ENCODE measurements around the gene SLC44A1. TPM values are rescaled to one million over a fixed set of nuclear protein-coding genes. Genes with fewer than 3 reads are reported as not detected.

SLC44A1 gene
- total RNA-seq, 2 experiments from 2014 or later = 26.6 to 71.6 TPM

- Histone ChIP-seq H3K36me3 (ENCODE audit: insufficient read depth, low read length) (no peaks in the 10 kb centered on the region), H4K20me1 (ENCODE audit: insufficient read depth, low read length) (0 out of 2 replicates have a peak, but pooled peaks cover 11% of the 10 kb centered on the region), H3K4me1 (ENCODE audit: insufficient read depth, low read length, poor library complexity, severe bottlenecking) (peaks cover 44% of the 10 kb centered on the region), H3K79me2 (ENCODE audit: insufficient read depth, low read depth, low read length) (peaks cover 48% of the 10 kb centered on the region), H3K9me3 (ENCODE audit: low read length) (no peaks in the 10 kb centered on the region), H3K4me3 (ENCODE audit: low read depth, low read length, poor library complexity, severe bottlenecking) (peak overlapping the region; percentile 93), H3K9me2 (ENCODE audit: insufficient read depth, low read length) (no peaks in the 10 kb centered on the region), H2AFZ (ENCODE audit: low read length) (peak overlapping the region; percentile 46; the same call in 1 of the 2 replicates), H3K4me2 (ENCODE audit: low read length) (peak overlapping the region; percentile 81), H3K27ac (ENCODE audit: low read depth, low read length, poor library complexity, severe bottlenecking) (peak overlapping the region; percentile 62)
- intact Hi-C loops (cut with micrococcal nuclease; ENCODE audit: unreplicated experiment) = loop anchor here (2.0 to 10.0 kb wide), 4 partner anchors 110 to 470 kb away; no protein-coding TSS in a partner anchor
- TF ChIP-seq, protein P1, sequence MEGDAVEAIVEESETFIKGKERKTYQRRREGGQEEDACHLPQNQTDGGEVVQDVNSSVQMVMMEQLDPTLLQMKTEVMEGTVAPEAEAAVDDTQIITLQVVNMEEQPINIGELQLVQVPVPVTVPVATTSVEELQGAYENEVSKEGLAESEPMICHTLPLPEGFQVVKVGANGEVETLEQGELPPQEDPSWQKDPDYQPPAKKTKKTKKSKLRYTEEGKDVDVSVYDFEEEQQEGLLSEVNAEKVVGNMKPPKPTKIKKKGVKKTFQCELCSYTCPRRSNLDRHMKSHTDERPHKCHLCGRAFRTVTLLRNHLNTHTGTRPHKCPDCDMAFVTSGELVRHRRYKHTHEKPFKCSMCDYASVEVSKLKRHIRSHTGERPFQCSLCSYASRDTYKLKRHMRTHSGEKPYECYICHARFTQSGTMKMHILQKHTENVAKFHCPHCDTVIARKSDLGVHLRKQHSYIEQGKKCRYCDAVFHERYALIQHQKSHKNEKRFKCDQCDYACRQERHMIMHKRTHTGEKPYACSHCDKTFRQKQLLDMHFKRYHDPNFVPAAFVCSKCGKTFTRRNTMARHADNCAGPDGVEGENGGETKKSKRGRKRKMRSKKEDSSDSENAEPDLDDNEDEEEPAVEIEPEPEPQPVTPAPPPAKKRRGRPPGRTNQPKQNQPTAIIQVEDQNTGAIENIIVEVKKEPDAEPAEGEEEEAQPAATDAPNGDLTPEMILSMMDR (conservative IDR thresholded peaks at IDR 0.05; ENCODE audit: low read length) = no peak
- no TSS peak for BruUV-seq (replicated peaks)
- ChIA-PET POLR2A (interaction anchor here (0.6 to 3.9 kb wide), 5 partner anchors 12 to 70 kb away, joined by 3 to 32 read pairs (median 4); no protein-coding TSS in a partner anchor), CTCF (ENCODE audit: unreplicated experiment) (interaction anchor here (1.0 to 1.2 kb wide), 2 partner anchors 13 to 113 kb away, joined by 3 to 4 read pairs; no protein-coding TSS in a partner anchor)
- DNase-seq (ENCODE audit: low spot score) = no peak
Measured at GRCh38 chr9:105244734-105245028, 230 bp downstream of the SLC44A1 start.

DNA sequence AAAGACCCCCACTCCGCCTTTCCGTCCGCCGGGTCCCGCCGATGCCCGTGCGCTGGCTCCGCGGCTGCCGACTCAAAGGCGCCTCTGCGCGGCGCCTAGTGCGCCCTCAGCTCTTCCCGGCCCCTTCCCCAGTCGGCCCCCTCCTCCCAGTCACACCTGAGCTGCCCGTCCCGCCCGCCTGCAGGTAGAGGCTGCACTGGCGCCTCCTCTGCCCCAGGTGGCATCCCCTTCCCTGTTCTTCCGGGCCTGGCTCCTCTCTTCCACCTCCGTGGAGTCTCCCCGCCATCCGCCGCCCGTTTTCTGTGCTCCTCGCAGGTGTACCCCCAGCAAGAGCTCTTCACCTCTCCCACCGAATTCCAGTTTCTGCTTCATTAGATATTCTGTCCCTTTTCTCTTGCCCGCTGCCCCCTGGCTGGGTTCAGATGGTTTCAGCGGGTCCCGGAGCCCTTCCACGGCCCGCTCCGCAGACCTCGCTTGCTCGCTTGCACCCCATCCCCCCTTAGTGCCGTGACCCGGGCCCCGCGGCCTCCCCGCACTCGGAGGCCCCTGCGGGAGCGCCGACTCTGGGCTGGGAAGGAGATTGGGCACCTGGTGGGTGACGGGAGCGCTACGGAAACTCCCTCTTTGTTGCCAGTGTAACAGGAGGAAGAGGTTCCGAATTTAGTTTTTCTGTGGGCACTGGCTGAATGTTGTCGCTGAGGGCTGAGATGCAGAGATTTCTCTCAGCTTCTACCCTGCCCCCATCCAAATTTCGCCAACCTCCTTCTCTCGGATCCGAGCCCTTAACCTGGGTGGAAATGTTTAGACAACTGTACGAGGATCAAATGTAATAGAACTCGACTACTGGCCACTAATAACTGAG lies 809 bp downstream of the SLC44A1 start:
- peak overlapping the region; percentile 93 for H3K4me3 ChIP-seq (ENCODE audit: low read depth, low read length, poor library complexity, severe bottlenecking)
- intact Hi-C loops (cut with micrococcal nuclease; ENCODE audit: unreplicated experiment) = loop anchor here (2.0 to 10.0 kb wide), 4 partner anchors 110 to 470 kb away; no protein-coding TSS in a partner anchor

More for the DNA sequence above, 809 bp downstream of the SLC44A1 start:
- H3K9me2 ChIP-seq (ENCODE audit: insufficient read depth, low read length) = no peaks in the 10 kb centered on the region
- ChIA-PET CTCF (ENCODE audit: unreplicated experiment) (interaction anchor here (1.0 to 1.2 kb wide), 2 partner anchors 12 to 113 kb away, joined by 3 to 4 read pairs; no protein-coding TSS in a partner anchor), POLR2A (interaction anchor here (0.6 to 3.9 kb wide), 8 partner anchors 11 to 1151 kb away, joined by 3 to 32 read pairs (median 4); partner anchors contain the start of gene SMC2)
- H3K4me2 ChIP-seq (ENCODE audit: low read length) = peak overlapping the region; percentile 81
- H3K9me3 ChIP-seq (ENCODE audit: low read length) = no peaks in the 10 kb centered on the region
- BruUV-seq (replicated peaks) = no TSS peak
- no peak for TF ChIP-seq EZH2phosphoT487 (IDR thresholded peaks at IDR 0.05; ENCODE audit: borderline replicate concordance, low read depth, low read length)
- TF ChIP-seq, protein P1 (conservative IDR thresholded peaks at IDR 0.05; ENCODE audit: low read length) = peak; percentile 60
- peak overlapping the region; percentile 62 for H3K27ac ChIP-seq (ENCODE audit: low read depth, low read length, poor library complexity, severe bottlenecking)
- H2AFZ ChIP-seq (ENCODE audit: low read length) = peak overlapping the region; percentile 46; the same call in 1 of the 2 replicates
- H3K4me1 ChIP-seq (ENCODE audit: insufficient read depth, low read length, poor library complexity, severe bottlenecking) = peaks cover 46% of the 10 kb centered on the region
- H4K20me1 ChIP-seq (ENCODE audit: insufficient read depth, low read length) = 0 out of 2 replicates have a peak, but pooled peaks cover 11% of the 10 kb centered on the region
- DNase-seq (ENCODE audit: low spot score) = peak; percentile 59
- peaks cover 53% of the 10 kb centered on the region for H3K79me2 ChIP-seq (ENCODE audit: insufficient read depth, low read depth, low read length)
- no peaks in the 10 kb centered on the region for H3K36me3 ChIP-seq (ENCODE audit: insufficient read depth, low read length)

Measured in OCI-LY7 (cell line).